Stimulated activated CD8-positive, alpha-beta memory T cell treated with anti-CD3 and anti-CD28 coated beads, Interleukin-4, amount 100 ng/mL, for 4 hours (primary cell): Measurements from ENCODE around the gene KIRREL3.

ENCODE experiments used
- DNase-seq, 2 donors: peaks; one replicate each; pipeline ENCODE4 v3.0.0-alpha.2; 2020; ENCODE audit warnings: low read depth in 2 of 2, low spot score in 1 of 2

Gene KIRREL3

GRCh38 chr11:127000291-127000968, at the start of gene KIRREL3:
Gene KIRREL3 (minus strand): TSS chr11:127000770.
- no peak for DNase-seq

DNA sequence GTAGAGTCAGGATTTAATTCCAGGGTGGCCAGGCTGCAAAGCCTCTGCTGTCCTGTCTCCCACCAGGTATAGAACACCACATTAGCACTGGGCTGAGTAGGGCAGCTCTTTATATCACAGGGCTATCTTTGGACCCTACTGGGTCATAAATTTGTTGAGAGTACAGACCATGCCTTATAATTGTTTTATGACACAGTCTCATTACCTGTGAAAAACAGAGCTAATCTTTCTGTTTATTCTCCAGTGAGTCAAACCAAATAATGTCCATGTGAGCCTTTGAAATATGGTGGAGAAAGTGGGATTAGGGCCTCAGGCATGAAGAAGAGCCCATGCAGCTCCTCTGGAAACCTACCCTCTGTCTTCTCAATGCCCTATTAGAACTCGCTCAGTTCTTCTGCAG, 49.6 kb upstream of the KIRREL3 start:
- no peak for DNase-seq

DNA sequence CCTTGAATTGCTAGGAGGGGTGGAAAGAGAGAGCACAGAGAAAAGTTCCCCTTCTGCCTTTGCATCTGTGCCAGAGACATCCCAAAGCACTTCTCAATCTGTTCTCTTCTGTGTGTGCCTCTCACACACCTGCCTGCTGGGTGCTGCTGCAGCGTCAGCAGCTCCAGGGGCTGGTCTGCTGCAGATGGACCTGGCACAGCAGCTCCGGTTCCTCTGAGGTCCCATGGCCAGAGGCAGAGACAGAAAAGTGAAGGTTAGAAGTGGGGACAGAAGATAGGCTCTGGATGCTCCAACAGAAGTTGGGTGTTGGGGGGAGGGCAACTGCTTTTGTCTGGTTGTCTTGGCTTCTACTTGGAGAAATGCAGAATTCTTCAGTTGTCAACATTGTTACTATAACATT, 48.9 kb upstream of the KIRREL3 start:
- no peak for DNase-seq

- DNase-seq, result no peak
Observed at GRCh38 chr11:127044535-127044934, 44.0 kb upstream of the KIRREL3 start.

- DNase-seq, result no peak
Observed at GRCh38 chr11:127042445-127042844, 41.9 kb upstream of the KIRREL3 start.

DNA sequence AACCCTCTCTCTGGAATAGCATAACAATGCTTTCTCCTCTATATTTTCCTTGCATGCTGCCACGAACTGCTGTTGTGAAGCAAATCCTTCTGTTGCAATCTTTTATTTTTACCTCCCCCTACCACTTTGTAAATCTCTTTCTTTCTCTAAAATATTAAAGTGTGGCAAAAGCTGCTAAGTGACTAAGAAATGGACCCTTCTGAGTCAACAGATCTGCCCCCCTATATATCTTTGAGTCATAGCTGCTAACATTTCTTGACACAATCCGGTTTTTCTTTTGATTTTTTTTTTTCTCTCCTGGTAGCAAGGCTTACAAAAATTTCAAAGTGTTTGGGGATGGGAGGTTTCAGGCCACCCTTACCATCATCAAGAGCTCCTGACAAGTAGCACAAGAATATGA, 39.0 kb upstream of the KIRREL3 start:
- no peak for DNase-seq

DNA sequence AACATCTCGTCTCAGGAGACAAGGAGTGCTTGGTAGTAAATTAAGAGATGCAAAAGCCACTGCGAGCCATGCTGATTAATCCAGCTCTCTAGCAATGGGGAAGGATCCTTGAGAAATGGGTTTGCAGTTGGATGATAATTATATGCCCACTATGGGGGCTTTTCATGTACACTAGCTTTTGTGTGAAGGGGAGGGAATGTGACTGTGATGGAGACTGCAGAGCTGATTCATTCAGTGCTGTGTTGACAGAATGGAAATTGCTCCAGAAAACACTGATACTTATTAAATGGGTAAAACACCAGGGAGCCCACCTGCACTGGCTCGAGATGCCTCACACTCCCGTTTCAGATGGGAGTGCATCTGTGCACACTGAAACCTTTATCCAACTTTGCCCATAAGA, 37.0 kb upstream of the KIRREL3 start:
- no peak for DNase-seq

DNA sequence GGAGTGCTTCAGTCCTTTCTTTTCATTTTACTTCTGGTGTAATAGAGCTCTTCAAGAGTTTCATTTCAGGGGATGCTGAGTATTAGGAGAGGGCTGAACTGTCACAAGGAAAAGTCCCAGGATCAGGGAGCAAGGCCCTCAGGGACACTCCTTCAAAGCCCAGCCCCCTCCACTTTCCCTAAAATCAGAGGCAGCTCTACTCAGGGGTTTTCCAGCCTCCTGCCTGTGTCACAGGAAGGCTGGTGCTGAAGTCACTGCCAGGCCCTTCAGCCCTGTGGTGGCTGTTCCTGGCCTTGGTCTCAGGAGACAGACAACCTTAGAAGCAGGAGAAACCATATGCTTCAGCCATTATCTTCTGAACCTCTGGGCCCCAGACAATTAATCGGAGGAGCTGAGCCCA, 36.4 kb upstream of the KIRREL3 start:
- no peak for DNase-seq

DNA sequence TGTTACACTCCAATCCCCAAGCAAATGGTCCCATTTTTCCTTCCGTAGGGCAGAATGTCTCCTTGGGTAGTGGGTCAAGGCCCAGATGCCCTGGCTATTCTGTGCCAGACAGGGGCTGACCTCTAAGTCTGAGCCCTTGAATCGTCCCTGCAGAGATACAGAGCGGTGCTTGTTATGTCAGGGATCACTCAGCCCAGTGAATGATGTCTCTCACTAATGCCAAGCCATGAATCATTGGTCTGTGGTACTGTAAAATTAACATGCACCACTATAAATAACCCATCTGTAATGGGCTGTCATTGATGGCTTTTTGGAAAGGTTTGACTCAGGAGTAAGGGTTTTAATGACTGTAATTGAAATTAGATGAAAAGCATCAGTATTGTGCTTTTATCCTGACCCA, 35.3 kb upstream of the KIRREL3 start:
- DNase-seq, result no peak

- DNase-seq, result no peak
Observed at GRCh38 chr11:127034973-127035372, 34.4 kb upstream of the KIRREL3 start.

DNA sequence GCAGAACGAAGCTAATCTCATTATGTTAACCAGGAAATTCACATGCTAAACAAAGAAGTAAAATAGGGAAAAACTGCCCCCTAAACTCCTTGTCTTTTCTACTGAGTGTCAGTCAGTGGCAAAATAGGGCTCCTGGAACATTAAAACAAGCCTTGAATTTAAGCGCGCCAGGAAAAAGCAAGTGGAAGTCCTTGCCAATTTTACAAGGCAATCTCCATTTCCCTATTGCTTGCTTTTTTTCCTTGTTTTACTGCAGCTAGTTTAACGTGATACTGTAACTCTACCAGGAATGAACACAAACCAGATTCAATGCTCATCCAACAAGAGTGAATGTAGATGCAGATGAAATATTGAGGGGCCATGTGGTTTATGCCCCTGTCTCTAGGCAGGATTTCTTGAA, 28.1 kb upstream of the KIRREL3 start:
- DNase-seq, result no peak

- DNase-seq, result no peak
Observed at GRCh38 chr11:127027789-127028188, 27.2 kb upstream of the KIRREL3 start.

- DNase-seq, result no peak
Observed at GRCh38 chr11:127027000-127027399, 26.4 kb upstream of the KIRREL3 start.

DNA sequence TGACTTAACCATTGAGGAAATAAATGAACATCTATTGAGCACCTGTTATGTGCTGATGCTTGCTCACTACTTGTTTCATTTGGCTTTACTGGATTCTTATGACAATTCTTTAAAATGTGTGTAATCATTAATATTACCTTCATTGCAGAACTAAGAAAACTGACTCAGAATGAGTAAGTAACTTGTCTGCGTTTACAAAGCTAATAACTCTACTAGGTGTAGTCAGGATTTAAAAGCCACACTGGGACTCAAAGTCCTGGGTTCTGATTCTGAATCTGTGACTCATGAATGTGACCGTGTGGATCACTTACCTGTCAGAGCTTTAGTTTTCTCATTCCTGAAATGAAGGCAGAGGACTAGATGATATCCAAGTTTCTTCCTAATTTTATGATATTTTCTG, 23.4 kb upstream of the KIRREL3 start:
- DNase-seq, result no peak

- DNase-seq, result no peak
Observed at GRCh38 chr11:127018683-127019279, 18.2 kb upstream of the KIRREL3 start.

- no peak for DNase-seq
Observed at GRCh38 chr11:127017482-127017881, 16.9 kb upstream of the KIRREL3 start.

- DNase-seq, result no peak
Observed at GRCh38 chr11:127013550-127013949, 13.0 kb upstream of the KIRREL3 start.

GRCh38 chr11:127006311-127006710, 5.7 kb upstream of the KIRREL3 start:
- no peak for DNase-seq

DNA sequence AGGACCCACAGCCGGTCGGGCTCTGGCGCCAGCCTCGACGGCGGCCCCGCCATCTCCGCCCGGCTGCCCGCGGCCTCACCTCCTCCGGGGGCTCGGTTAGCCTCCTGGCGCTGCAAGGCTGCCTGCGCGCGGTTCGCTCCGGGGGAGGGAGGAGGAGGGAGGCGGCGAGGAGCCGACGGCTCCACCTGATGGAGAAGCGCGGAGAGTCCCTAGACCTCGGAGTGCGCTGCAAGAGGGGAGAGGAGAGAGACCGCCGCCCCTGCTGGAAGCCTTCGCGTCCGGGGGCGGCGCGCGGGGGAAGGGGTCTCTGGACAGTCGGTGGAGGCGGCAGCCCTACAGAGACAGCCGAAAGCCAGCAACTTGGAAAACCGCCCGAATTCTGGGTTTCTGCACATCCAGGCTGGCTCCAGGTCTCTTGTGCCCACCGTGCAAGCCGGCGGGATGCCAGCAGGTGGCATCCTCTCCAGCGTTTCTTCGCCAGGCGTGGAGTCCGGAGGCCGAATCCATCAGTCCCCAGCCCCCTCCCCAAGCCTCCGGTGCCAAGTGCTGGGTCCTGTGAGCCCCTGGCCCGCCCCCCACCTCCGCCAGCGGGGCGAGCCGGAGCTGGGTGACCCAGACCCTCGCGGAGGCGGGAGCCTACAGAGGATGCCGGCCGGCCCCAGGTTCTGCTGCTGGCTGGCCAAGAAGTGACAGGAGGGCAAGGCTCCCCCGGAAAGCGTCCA, 2.9 kb upstream of the KIRREL3 start:
- DNase-seq, result no peak

- DNase-seq, result no peak
Observed at GRCh38 chr11:127002669-127003259, 2.2 kb upstream of the KIRREL3 start.

DNA sequence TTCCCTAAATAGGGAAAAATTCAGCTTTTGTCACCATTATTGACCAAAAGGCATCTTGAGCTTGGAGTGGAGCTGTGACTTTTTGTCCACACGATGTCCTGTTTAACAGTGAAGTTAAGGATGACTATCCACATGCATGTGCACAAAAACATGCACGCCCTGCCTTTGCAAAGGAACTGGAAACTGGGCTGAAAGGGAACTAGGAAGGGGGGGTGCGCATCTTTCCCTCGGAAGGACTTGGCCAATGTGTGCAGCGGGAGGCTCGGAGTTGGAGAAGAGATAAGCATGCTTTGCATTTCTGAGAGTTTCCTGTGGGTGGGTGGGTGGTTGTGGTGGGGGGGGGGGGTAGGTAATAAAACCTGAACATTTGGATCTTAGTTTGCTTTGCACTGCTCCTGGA, 411 bp upstream of the KIRREL3 start:
- DNase-seq, result no peak

- no peak for DNase-seq
Observed at GRCh38 chr11:126999366-126999765, 1.2 kb downstream of the KIRREL3 start.
